KBM-7 (cell line): Measurements from ENCODE around the gene NBPF19.
"Not testable (repeated sequence)": the region's sequence is repeated elsewhere in the genome, so short reads cannot be mapped to it uniquely, and the experiment has no call there.

Experiments
- DNase-seq: peaks from one replicate; pipeline ENCODE4 v3.0.0-alpha.2; 2015
- in situ Hi-C: fragments of 300-500 bp; cut with MboI; formaldehyde crosslinking; loops from 2 replicates; pipeline ENCODE4 v1.14.3; 2020; ENCODE audit warnings: low sequenced_read_pairs, low pct_unique_long_range_greater_than_20kb, mixed read lengths

NBPF19 gene

GRCh38 chr1:149474745-149475144, at the start of gene NBPF19:
NBPF19 (plus strand) TSS chr1:149475045; CDS start chr1:149475933, 888 bp downstream.
- in situ Hi-C loops, DNase-seq: not testable (repeated sequence)

- DNase-seq, in situ Hi-C loops: not testable (repeated sequence)
These were observed 46.5 kb upstream of the NBPF19 start for GRCh38 chr1:149428317-149428716.

GRCh38 chr1:149445451-149445850, 29.4 kb upstream of the NBPF19 start:
- peak; percentile 43 for DNase-seq
- in situ Hi-C loops = not testable (repeated sequence)

GRCh38 chr1:149452196-149452595, 22.6 kb upstream of the NBPF19 start:
- in situ Hi-C loops, DNase-seq: not testable (repeated sequence)

GRCh38 chr1:149452652-149453051, 22.2 kb upstream of the NBPF19 start:
- DNase-seq, in situ Hi-C loops: not testable (repeated sequence)

- in situ Hi-C loops, DNase-seq: not testable (repeated sequence)
These were observed 83.5 kb downstream of the NBPF19 start for GRCh38 chr1:149558350-149558825.

- DNase-seq, in situ Hi-C loops: not testable (repeated sequence)
These were observed 87.0 kb downstream of the NBPF19 start for GRCh38 chr1:149561806-149562205.

GRCh38 chr1:149565485-149565884, 90.6 kb downstream of the NBPF19 start:
- DNase-seq, in situ Hi-C loops: not testable (repeated sequence)

GRCh38 chr1:149572763-149573162, 97.9 kb downstream of the NBPF19 start:
- in situ Hi-C loops, DNase-seq: not testable (repeated sequence)

GRCh38 chr1:149585592-149585991, 110.7 kb downstream of the NBPF19 start:
- in situ Hi-C loops = not testable (repeated sequence)
- DNase-seq = peak; percentile 60
